HL-60 (cell line): ENCODE results near the gene LALBA.

ENCODE experiments used
- CTCF ChIP-seq: IDR thresholded peaks from one replicate; pipeline ENCODE4 v1.5.1; 2011; ENCODE audit warnings: low read length, control low read depth, inconsistent platforms; ENCODE audit not compliant: insufficient read depth
- POLR2AphosphoS5 ChIP-seq: IDR thresholded peaks from 2 replicates; pipeline ENCODE4 v1.6.1; 2012; ENCODE audit warnings: low read depth

- TF ChIP-seq CTCF = no peak
- no peak for TF ChIP-seq POLR2AphosphoS5
These were observed 11.0 kb upstream of the LALBA start for GRCh38 chr12:48580831-48581230.
